Adrenal gland (tissue), 12 donors: Measurements from ENCODE around the gene TPD52L2. TPM values are rescaled to one million over a fixed set of nuclear protein-coding genes. Genes with fewer than 3 reads are reported as not detected.

Source experiments
- DNase-seq, 7 donors: peaks; one replicate each; pipeline ENCODE4 v3.0.0-alpha.2; 2019 to 2020
- H3K27ac ChIP-seq, 5 donors: fragments of 200-600 bp; sonication (generic) in 4 of 5; 1 replicate in 3 of 5; 2 replicates in 2 of 5; pipeline versions ENCODE4 v1.5.1 to v1.8.0; 2016 to 2020; ENCODE audit warnings: mild to moderate bottlenecking in 1 of 5
- H3K27me3 ChIP-seq: fragments of 200-600 bp; 2 replicates; pipeline ENCODE4 v1.8.0; 2021
- H3K36me3 ChIP-seq, 2 donors: fragments of 200-600 bp; replicated peaks in 1 of 2; 1 replicate in 1 of 2; 2 replicates in 1 of 2; pipeline versions ENCODE4 v1.5.1 to v1.8.0; 2018 to 2022
- H3K4me1 ChIP-seq, 2 donors: fragments of 200-600 bp; replicated peaks in 1 of 2; 1 replicate in 1 of 2; 2 replicates in 1 of 2; pipeline versions ENCODE4 v1.5.1 to v1.8.0; 2018 to 2021
- H3K4me3 ChIP-seq, 4 donors: fragments of 200-600 bp; sonication (generic) in 3 of 4; one replicate each; pipeline ENCODE4 v1.5.1; 2016 to 2018
- H3K9me3 ChIP-seq, 3 donors: fragments of 200-600 bp; sonication (generic) in 1 of 3; replicated peaks in 1 of 3; 1 replicate in 2 of 3; 2 replicates in 1 of 3; pipeline versions ENCODE4 v1.5.1 to v1.8.0; 2016 to 2021
- POLR2A ChIP-seq, 2 donors: fragments of 450-650 bp; IDR thresholded peaks; one replicate each; pipeline ENCODE4 v1.6.1; 2017; ENCODE audit warnings: antibody characterized with exemption in 2 of 2, mild to moderate bottlenecking in 2 of 2, moderate library complexity in 1 of 2
- WGBS, 4 donors: extraction: QIAGEN DNeasy Blood & Tissue Kit in 2 of 4; methylation state at CpG; one replicate each; pipeline versions ENCODE4 v1.1.5 to v1.1.7; 2013 to 2017; 5-methylcytosine and 5-hydroxymethylcytosine counted together
- intact Hi-C, 2 donors: fragments of 100-400 bp; cut with DNase I; formaldehyde crosslinking; loops; one replicate each; pipeline versions ENCODE4 v1.14.1 to v1.15.0; 2022 to 2023
- polyA plus RNA-seq, 3 donors: library from polyadenylated mRNA; stranded (reverse); fragments of 200-250 nt in 2 of 3; fragments of 350-450 nt in 1 of 3; fragmentation: Illumina TruSeq in 1 of 3; extraction: RNeasy Lipid Tissue Mini Kit (QIAGEN cat#74804) in 1 of 3; gene quantifications; one replicate each; pipeline ENCODE4 v1.2.3, GENCODE V29; 2013 to 2014
- total RNA-seq, 9 donors: library from RNA; depleted of rRNA in 4 of 9; stranded (reverse); fragments of >200 nt in 4 of 9; fragments of 120-200 nt in 1 of 9; fragmentation: NEBNext Ultra II Directional in 1 of 9; extraction: Animal tissue kit (Norgen Biotek cat#: 25700) in 1 of 9; gene quantifications; one replicate each; pipeline versions ENCODE4 v1.1.0 to v1.2.4, GENCODE V29; 2013 to 2023
- TF ChIP-seq, protein P1 (sequence below), 6 experiments: fragments of 450-650 bp in 4 of 6; fragments of 200-600 bp in 2 of 6; sonication (generic) in 1 of 6; IDR thresholded peaks; 1 replicate in 5 of 6; 2 replicates in 1 of 6; pipeline versions ENCODE4 v1.5.1 to v1.8.0; 2016 to 2021; ENCODE audit warnings: antibody characterized with exemption in 6 of 6, mild to moderate bottlenecking in 2 of 6, moderate library complexity in 1 of 6
- donor health status: healthy with polysubstance abuse.
- donor health status: Bipolar disorder and iron deficiency.
- donor health status: DM: yes; HTN: yes; CAD: no.
- donor health status: DM: no; HTN: no; CAD: no.
- donor health status: DM: no; HTN: no; CAD: no.
- donor health status: DM: yes; HTN: yes; CAD: no.

Gene TPD52L2
- total and polyA plus RNA-seq, 12 donors = 81.9 to 125 (median 112) TPM

DNA sequence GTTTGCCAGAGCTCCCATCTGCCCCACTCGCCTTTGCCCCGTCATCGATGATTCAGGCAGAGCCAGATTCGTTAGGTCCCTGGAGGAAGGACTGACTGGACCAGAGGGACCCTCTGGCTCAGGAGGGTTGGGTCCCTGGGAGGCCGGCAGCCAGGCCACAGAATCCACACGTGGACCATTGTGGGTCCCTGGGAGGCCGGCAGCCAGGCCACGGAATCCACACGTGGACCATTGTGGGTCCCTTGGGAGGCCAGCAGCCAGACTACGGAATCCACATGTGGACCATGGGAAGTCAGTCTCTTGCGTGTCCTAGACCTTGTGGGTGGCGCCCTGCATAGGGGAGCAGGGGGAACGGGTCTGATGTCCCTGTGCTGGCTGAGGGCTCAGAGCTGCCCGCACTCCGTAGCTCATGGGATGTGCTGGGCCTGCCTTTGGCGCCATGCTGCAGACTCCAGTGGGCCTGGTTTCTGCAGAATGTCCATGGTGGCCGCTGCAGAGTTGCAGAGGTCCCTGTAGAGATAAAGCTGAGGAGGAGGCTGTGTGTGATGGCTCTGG lies 67.6 kb downstream of the TPD52L2 start:
- WGBS, 4 donors = 92 to 98% (median 93%) methylated on average over 11 to 17 of the region's 17 CpGs

DNA sequence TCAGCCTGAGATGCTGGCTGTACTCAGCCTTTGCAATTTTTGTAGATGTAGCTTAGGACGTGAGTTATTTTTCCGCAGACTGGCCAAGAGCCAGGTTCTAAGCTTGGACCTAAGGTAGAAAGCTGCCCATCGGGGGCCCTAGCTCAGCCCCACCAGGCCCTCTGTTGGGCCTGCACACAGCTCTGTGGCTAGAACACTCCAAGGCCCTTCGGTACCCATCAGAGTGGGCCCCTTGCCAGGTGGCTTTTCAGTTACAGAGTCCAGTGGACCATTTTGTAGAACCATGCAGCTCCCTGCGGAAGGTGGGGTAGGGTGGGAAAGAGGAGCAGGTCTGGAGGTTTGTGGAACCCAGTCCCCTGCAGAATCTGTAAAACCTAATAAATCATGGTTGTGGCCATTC lies 68.6 kb downstream of the TPD52L2 start:
- H3K27me3 ChIP-seq = no peaks in the 10 kb centered on the region
- WGBS, 4 donors = 58 to 74% (median 68%) methylated on average over 3 to 5 of the region's 5 CpGs
- TF ChIP-seq, protein P1, sequence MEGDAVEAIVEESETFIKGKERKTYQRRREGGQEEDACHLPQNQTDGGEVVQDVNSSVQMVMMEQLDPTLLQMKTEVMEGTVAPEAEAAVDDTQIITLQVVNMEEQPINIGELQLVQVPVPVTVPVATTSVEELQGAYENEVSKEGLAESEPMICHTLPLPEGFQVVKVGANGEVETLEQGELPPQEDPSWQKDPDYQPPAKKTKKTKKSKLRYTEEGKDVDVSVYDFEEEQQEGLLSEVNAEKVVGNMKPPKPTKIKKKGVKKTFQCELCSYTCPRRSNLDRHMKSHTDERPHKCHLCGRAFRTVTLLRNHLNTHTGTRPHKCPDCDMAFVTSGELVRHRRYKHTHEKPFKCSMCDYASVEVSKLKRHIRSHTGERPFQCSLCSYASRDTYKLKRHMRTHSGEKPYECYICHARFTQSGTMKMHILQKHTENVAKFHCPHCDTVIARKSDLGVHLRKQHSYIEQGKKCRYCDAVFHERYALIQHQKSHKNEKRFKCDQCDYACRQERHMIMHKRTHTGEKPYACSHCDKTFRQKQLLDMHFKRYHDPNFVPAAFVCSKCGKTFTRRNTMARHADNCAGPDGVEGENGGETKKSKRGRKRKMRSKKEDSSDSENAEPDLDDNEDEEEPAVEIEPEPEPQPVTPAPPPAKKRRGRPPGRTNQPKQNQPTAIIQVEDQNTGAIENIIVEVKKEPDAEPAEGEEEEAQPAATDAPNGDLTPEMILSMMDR (IDR thresholded peaks at IDR 0.05) = no peak
- H3K4me1 ChIP-seq = no peaks in the 10 kb centered on the region
- peaks cover 0 to 66% of the 10 kb centered on the region in 2 donors for H3K36me3 ChIP-seq
- DNase-seq = no peak
- H3K9me3 ChIP-seq = no peaks in the 10 kb centered on the region
- intact Hi-C loops = no loop called here
- H3K4me3 ChIP-seq = no peak overlapping the region
- no peak overlapping the region for H3K27ac ChIP-seq

More for the DNA sequence above, 67.6 kb downstream of the TPD52L2 start:
- Histone ChIP-seq H3K9me3 (no peaks in the 10 kb centered on the region), H3K36me3 (peaks cover 0 to 75% of the 10 kb centered on the region in 2 donors), H3K4me1 (no peaks in the 10 kb centered on the region), H3K27ac (no peak overlapping the region), H3K27me3 (no peaks in the 10 kb centered on the region), H3K4me3 (no peak overlapping the region)
- intact Hi-C loops = no loop called here
- TF ChIP-seq POLR2A (IDR thresholded peaks at IDR 0.05) = no peak
- TF ChIP-seq, protein P1 (IDR thresholded peaks at IDR 0.05) = no peak
- DNase-seq = no peak

DNA sequence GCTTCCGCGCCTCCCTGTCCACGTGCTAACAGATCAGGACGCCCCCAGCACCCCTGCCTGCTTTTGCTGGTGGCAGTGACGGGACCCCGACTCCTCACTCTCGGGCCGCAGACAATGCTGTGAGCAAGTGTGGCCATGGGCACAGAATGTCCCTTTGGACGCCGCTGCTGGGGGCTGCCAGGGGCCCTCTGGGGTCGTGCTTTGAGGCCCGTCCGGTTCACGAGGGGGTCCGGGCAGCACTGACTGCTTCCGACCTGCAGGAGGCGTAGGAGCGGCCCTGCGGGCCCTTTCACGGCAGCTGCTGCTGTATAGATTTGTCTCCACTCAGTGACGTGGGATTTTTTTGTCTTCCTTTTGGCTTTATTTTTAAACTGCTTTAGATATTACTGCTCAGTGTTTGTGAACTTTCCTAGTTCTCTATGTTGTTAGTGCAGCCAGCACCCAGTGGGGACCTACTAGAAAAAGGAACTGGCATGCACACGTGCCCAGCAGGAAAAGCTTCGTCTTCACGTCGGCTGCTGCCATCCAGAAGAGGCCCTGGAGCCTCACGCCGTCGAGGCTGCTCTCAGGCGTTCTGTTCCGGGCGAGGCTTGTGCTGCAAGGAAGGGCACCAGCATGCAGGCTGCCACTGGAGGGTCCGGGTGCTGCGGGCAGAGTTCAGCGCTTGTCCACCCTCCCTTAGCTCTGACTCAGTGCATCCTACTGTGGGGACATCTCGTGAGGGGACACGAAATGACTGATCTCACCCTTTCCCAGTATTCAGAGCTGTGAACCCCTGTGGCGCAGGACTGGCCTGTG lies 69.4 kb downstream of the TPD52L2 start:
- no peak for TF ChIP-seq POLR2A (IDR thresholded peaks at IDR 0.05)
- TF ChIP-seq, protein P1 (IDR thresholded peaks at IDR 0.05) = no peak
- Histone ChIP-seq H3K9me3 (no peaks in the 10 kb centered on the region), H3K36me3 (peaks cover 0 to 58% of the 10 kb centered on the region in 2 donors), H3K4me1 (no peaks in the 10 kb centered on the region), H3K27me3 (no peaks in the 10 kb centered on the region), H3K4me3 (no peak overlapping the region), H3K27ac (no peak overlapping the region)
- 82 to 84% (median 84%) methylated on average over 16 to 37 of the region's 37 CpGs for WGBS, 4 donors
- DNase-seq = peak in 1 of 7 donors; percentile 15
- intact Hi-C loops = no loop called here

DNA sequence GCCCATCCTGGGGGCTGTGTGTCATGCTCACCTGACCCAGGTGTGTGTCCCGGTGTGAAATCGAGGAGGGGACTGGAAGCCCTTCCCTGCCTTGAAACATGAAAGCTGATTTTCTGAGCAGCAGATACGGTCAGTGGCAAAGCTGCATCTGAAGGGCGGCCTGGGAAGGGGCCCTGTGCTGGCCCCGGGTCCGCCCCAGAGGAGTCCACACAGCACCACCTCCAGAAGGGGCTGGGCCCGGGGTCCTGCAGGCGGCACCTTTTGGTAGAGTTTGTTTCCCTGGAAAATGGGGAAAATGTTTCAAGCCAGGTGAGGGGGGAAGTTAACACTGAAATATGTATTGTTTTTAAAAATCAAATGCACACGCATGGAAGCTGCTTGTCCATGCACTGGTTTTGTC lies 70.4 kb downstream of the TPD52L2 start:
- no peak for TF ChIP-seq POLR2A (IDR thresholded peaks at IDR 0.05)
- TF ChIP-seq, protein P1 (IDR thresholded peaks at IDR 0.05) = no peak
- WGBS, 4 donors = 92 to 95% (median 93%) methylated on average over 4 to 9 of the region's 9 CpGs
- Histone ChIP-seq H3K9me3 (no peaks in the 10 kb centered on the region), H3K36me3 (peaks cover 0 to 58% of the 10 kb centered on the region in 2 donors), H3K4me3 (no peak overlapping the region), H3K27me3 (no peaks in the 10 kb centered on the region), H3K4me1 (no peaks in the 10 kb centered on the region), H3K27ac (no peak overlapping the region)
- intact Hi-C loops = no loop called here
- DNase-seq = no peak
